Esophagus muscularis mucosa (tissue), 3 donors: Measurements from ENCODE around the gene PRKCE.

Experiments
- CTCF ChIP-seq, 3 experiments: fragments of 200-600 bp in 2 of 3; fragments of 450-650 bp in 1 of 3; sonication (generic) in 2 of 3; IDR thresholded peaks; one replicate each; pipeline ENCODE4 v1.5.1; 2017 to 2019; ENCODE audit warnings: antibody characterized with exemption in 3 of 3, mild to moderate bottlenecking in 2 of 3, moderate library complexity in 1 of 3
- POLR2A ChIP-seq: fragments of 450-650 bp; IDR thresholded peaks from one replicate; pipeline ENCODE4 v1.6.1; 2017; ENCODE audit warnings: antibody characterized with exemption, moderate library complexity, mild to moderate bottlenecking, low read depth

GRCh38 chr2:45899926-45900325 is 248.5 kb downstream of the PRKCE start:
- TF ChIP-seq CTCF (IDR thresholded peaks at IDR 0.05) (no peak), POLR2A (no peak)
